Gastroesophageal sphincter (tissue), 4 donors: ENCODE results near the gene HOXA10. TPM values are rescaled to one million over a fixed set of nuclear protein-coding genes. Genes with fewer than 3 reads are reported as not detected.

Source experiments
- ATAC-seq: fragments of 150-250 bp; one replicate; pipeline ENCODE4 v1.9.1; 2016; ENCODE audit warnings: mild to moderate bottlenecking, moderate library complexity
- H3K27ac ChIP-seq, 4 donors: fragments of 200-600 bp; sonication (generic) in 3 of 4; 1 replicate in 3 of 4; 2 replicates in 1 of 4; pipeline ENCODE4 v1.5.1; 2016 to 2019
- H3K27me3 ChIP-seq: fragments of 200-600 bp; sonication (generic); one replicate; pipeline ENCODE4 v1.5.1; 2019
- H3K36me3 ChIP-seq, 2 donors: fragments of 200-600 bp; sonication (generic); one replicate each; pipeline ENCODE4 v1.5.1; 2019; ENCODE audit warnings: control low read depth in 1 of 2
- H3K4me1 ChIP-seq, 3 donors: fragments of 200-600 bp; sonication (generic); 1 replicate in 2 of 3; 2 replicates in 1 of 3; pipeline ENCODE4 v1.5.1; 2016 to 2019; ENCODE audit warnings: control low read depth in 2 of 3
- H3K4me3 ChIP-seq, 2 donors: fragments of 200-600 bp; sonication (generic); one replicate each; pipeline ENCODE4 v1.5.1; 2019; ENCODE audit warnings: mild to moderate bottlenecking in 1 of 2, moderate library complexity in 1 of 2
- H3K9me3 ChIP-seq, 3 donors: fragments of 200-600 bp; sonication (generic); one replicate each; pipeline ENCODE4 v1.5.1; 2017 to 2019; ENCODE audit warnings: control low read depth in 2 of 3
- EP300 ChIP-seq: sonication (generic); formaldehyde crosslinking; IDR thresholded peaks from one replicate; pipeline ENCODE4 v1.6.1; 2017; ENCODE audit warnings: antibody characterized with exemption, mild to moderate bottlenecking
- POLR2A ChIP-seq, 2 donors: fragments of 450-650 bp; IDR thresholded peaks; one replicate each; pipeline ENCODE4 v1.6.1; 2017; ENCODE audit warnings: antibody characterized with exemption in 2 of 2, mild to moderate bottlenecking in 2 of 2, moderate library complexity in 1 of 2
- POLR2AphosphoS5 ChIP-seq: sonication (generic); formaldehyde crosslinking; IDR thresholded peaks from one replicate; pipeline ENCODE4 v1.6.1; 2017; ENCODE audit warnings: antibody characterized with exemption
- WGBS, 2 donors: methylation state at CpG; one replicate each; pipeline ENCODE4 v1.1.5; 2018; ENCODE audit warnings: low coverage in 1 of 2; 5-methylcytosine and 5-hydroxymethylcytosine counted together
- total RNA-seq, 4 donors: library from RNA; depleted of rRNA; stranded (reverse); fragments of >200 nt; gene quantifications; one replicate each; pipeline ENCODE4 v1.1.0, GENCODE V29; 2016
- TF ChIP-seq, protein P1 (sequence below), 4 experiments: fragments of 200-600 bp in 2 of 4; fragments of 450-650 bp in 2 of 4; sonication (generic) in 1 of 4; IDR thresholded peaks; one replicate each; pipeline ENCODE4 v1.5.1; 2017 to 2019; ENCODE audit warnings: antibody characterized with exemption in 4 of 4, mild to moderate bottlenecking in 2 of 4, moderate library complexity in 2 of 4

HOXA10 gene
- total RNA-seq, 4 donors from 2014 or later, result 0.67 TPM; not detected in 3

- no peak overlapping the region for H3K4me3 ChIP-seq
- H3K4me1 ChIP-seq, result peaks cover 0 to 27% (median 4%) of the 10 kb centered on the region in 3 donors
- no peak for ATAC-seq
- no peaks in the 10 kb centered on the region for H3K36me3 ChIP-seq
- no peak overlapping the region for H3K27ac ChIP-seq
- TF ChIP-seq POLR2A (IDR thresholded peaks at IDR 0.05) (no peak), POLR2AphosphoS5 (no peak), EP300 (no peak)
- TF ChIP-seq, protein P1, sequence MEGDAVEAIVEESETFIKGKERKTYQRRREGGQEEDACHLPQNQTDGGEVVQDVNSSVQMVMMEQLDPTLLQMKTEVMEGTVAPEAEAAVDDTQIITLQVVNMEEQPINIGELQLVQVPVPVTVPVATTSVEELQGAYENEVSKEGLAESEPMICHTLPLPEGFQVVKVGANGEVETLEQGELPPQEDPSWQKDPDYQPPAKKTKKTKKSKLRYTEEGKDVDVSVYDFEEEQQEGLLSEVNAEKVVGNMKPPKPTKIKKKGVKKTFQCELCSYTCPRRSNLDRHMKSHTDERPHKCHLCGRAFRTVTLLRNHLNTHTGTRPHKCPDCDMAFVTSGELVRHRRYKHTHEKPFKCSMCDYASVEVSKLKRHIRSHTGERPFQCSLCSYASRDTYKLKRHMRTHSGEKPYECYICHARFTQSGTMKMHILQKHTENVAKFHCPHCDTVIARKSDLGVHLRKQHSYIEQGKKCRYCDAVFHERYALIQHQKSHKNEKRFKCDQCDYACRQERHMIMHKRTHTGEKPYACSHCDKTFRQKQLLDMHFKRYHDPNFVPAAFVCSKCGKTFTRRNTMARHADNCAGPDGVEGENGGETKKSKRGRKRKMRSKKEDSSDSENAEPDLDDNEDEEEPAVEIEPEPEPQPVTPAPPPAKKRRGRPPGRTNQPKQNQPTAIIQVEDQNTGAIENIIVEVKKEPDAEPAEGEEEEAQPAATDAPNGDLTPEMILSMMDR (IDR thresholded peaks at IDR 0.05), result no peak
- 100% methylated on average over 1 of the region's 1 CpG; no CpG with 5 or more reads in 1 of the 2 donors for WGBS, 2 donors
- no peaks in the 10 kb centered on the region for H3K9me3 ChIP-seq
- H3K27me3 ChIP-seq, result peaks cover 100% of the 10 kb centered on the region
Observed at GRCh38 chr7:27211084-27211446, 36.9 kb upstream of the HOXA10 start.

- 5 to 13% methylated on average over 13 to 15 of the region's 32 CpGs for WGBS, 2 donors
- Histone ChIP-seq H3K4me1 (peaks cover 0 to 30% (median 4%) of the 10 kb centered on the region in 3 donors), H3K27me3 (peaks cover 100% of the 10 kb centered on the region), H3K36me3 (no peaks in the 10 kb centered on the region), H3K4me3 (peak overlapping the region in 1 of 2 donors; percentile 31), H3K27ac (no peak overlapping the region), H3K9me3 (no peaks in the 10 kb centered on the region)
- TF ChIP-seq POLR2AphosphoS5 (no peak), EP300 (no peak), POLR2A (IDR thresholded peaks at IDR 0.05) (no peak)
- TF ChIP-seq, protein P1 (IDR thresholded peaks at IDR 0.05), result peak in 3 of 4 experiments; percentile 67 to 82 (median 72)
- ATAC-seq, result no peak
Observed at GRCh38 chr7:27210441-27211083, 36.4 kb upstream of the HOXA10 start.

- Histone ChIP-seq H3K27me3 (peaks cover 100% of the 10 kb centered on the region), H3K4me1 (peaks cover 0 to 36% (median 7%) of the 10 kb centered on the region in 3 donors), H3K4me3 (no peak overlapping the region), H3K36me3 (no peaks in the 10 kb centered on the region), H3K9me3 (no peaks in the 10 kb centered on the region), H3K27ac (no peak overlapping the region)
- TF ChIP-seq POLR2A (IDR thresholded peaks at IDR 0.05) (no peak), POLR2AphosphoS5 (no peak), EP300 (no peak)
- TF ChIP-seq, protein P1 (IDR thresholded peaks at IDR 0.05), result no peak
- no peak for ATAC-seq
- WGBS, 2 donors, result 35% methylated on average over 5 of the region's 11 CpGs; no CpG with 5 or more reads in 1 of the 2 donors
Observed at GRCh38 chr7:27209933-27210440, 35.9 kb upstream of the HOXA10 start.

GRCh38 chr7:27208998-27209397, 34.9 kb upstream of the HOXA10 start:
- Histone ChIP-seq H3K36me3 (no peaks in the 10 kb centered on the region), H3K27ac (no peak overlapping the region), H3K27me3 (peaks cover 100% of the 10 kb centered on the region), H3K4me1 (peaks cover 0 to 43% (median 7%) of the 10 kb centered on the region in 3 donors), H3K4me3 (no peak overlapping the region), H3K9me3 (no peaks in the 10 kb centered on the region)
- TF ChIP-seq POLR2A (IDR thresholded peaks at IDR 0.05), result no peak
- TF ChIP-seq EP300, result no peak
- TF ChIP-seq, protein P1 (IDR thresholded peaks at IDR 0.05), result no peak
- no peak for TF ChIP-seq POLR2AphosphoS5
- no peak for ATAC-seq
- 91 to 100% methylated on average over 3 to 4 of the region's 4 CpGs for WGBS, 2 donors
